NCI-H345 treated with DMSO at 0.1 percent for 48 hours (cell line): ENCODE results near the gene GDF2.

Experiments
- DNase-seq: peaks from one replicate; lab custom pipeline; 2025; ENCODE audit not compliant: unreplicated experiment; lab: John Stamatoyannopoulos, UW

The GDF2 gene

GRCh38 chr10:47331954-47332353, 9.7 kb downstream of the GDF2 start:
- DNase-seq, result no peak

DNA sequence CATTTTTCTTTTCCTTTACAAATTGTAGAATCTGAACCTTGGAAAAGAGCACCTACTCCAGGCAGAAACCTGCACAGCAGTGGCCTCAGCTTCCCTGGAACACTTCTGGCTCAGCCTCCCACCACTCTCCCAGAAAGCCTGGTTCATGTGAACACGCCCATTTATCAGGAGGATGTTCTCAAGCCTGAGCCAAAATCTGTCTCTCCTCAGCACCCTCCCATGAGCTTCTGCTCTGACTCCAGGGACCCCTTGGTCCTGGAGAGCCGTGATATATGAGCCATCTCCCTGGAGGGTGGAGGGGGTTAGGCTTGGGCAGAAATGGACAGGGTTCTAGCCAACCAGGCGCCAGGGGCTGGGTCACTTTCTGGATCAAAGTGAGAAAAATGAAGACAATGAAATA, 10.1 kb downstream of the GDF2 start:
- DNase-seq, result no peak

DNA sequence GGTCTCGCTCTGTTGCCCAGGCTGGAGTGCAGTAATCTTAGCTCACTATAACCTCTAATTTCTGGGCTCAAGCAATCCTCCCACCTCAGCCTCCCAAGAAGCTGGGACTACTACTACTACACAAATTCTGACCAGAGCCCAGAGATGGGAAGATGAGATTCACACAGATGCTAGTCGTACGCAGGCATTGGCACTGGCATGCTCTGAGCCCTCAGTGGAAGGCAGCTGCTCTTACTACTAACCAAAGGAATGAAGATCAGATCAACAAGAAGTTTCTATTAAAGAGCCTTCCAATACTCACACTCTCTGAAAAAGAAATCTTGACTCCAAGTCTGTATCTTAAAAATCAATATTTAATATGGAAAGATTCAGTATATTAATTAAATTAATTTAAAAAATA, 10.7 kb downstream of the GDF2 start:
- DNase-seq, result no peak

DNA sequence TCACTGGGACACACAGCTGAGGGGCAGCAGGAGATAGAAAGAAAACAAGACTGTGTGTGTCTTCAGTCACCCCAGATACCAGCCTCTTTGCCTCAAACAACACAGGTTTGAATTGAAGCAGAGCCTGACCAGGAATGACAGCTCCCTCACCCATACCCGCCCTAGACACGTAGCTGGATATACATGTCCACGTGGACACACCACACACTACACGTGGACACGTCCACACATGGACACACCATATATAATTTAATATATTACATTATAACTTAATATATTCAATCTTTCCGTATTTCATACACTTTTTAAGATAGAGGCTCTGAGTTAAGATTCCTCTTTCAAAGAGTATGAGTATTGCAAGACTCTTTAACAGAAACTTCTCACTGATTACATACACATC, 11.3 kb downstream of the GDF2 start:
- no peak for DNase-seq

DNA sequence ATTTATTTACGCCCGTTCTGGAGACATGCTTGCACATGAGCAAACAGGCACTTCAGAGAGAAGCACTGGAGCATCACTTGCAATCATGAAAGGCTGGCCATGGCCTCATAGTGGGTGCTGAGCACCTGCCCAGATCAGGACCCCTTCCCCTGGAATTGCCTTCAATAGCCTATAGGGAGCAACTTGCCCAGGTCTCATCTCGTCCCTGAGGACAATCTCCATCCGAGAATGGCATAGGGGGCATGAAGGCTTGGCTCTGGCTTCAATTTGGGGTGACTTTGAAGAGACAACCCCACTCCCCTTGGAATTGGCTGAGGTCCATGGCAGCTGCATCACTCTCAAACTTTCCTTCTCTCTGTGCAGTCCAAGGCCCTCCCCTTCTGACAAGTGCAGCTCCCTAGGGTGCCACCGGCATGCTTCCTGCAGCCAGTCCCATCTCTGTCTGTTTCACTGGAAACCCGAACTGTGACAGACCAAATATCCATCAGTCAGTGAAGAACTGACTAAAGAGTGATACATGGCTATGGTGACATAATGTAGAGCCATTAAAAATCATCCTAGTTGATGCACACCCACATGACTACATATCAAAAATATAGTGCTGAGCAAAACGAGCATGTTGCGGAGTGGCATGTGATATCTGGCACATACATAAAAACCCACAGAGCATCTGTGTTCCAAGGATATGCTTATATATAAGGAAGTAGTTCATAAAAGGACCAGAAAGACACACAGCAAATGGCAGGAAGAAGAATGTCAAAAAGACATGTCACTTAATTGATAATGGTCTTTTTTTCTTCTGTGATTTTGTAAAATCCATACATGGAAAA, 12.4 kb downstream of the GDF2 start:
- no peak for DNase-seq

GRCh38 chr10:47335906-47336305, 13.7 kb downstream of the GDF2 start:
- DNase-seq, result no peak

DNA sequence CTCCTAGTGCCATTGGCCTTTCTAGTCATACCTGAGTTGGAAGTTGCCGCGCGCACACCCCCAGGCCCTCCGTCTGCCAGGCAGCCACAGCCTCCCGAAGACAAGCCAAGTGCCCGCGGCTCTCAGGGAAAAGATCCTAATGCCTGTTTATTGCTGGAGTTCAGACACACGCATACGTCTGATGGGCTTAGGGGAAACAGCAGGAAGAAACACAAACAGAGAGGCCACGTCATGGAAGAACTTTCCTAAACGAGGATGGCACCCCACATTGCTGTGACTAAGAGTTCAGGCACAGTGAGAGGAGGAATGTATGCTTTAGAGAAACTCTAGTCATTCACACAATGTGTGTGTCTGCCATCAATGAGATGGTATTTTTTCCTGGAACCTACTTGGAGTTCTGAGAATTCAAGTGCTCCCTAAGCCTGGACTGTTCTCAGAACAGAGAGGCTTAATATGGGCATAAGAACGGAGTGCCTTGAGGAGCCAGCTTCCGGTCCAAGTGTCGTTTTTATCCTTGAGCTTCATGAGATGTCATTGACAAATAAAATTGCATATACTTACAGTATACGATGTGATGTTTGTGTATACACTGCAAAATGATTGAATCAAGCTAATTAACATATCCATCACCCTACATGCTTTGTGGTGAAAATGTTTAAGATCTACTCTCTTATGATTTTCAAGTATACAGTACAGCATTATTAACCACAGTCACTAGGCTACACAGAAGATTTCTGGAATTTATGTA, 14.3 kb downstream of the GDF2 start:
- DNase-seq, result no peak

DNA sequence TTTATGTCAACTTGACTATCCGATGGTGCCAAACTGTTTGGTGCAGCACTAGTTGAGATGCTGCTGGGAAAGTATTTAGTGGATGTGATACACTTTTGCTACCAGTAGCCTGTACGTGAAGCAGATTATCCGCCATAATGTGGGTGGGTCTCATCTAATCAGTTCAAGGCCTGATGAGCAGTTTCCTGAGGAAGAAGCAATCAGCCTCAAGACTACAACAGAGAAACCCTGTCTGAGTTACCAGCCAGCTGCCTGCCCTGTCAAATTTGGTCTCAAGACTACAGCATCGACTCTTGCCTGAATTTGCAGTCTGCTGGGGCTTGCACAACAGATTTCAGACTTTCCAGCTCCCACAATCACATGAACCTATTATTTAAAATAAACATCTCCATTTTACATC, 15.1 kb downstream of the GDF2 start:
- no peak for DNase-seq

GRCh38 chr10:47339186-47339735, 17.0 kb downstream of the GDF2 start:
- no peak for DNase-seq

GRCh38 chr10:47339759-47340607, 17.7 kb downstream of the GDF2 start:
- DNase-seq, result no peak

GRCh38 chr10:47340608-47341170, 18.4 kb downstream of the GDF2 start:
- no peak for DNase-seq

- DNase-seq, result no peak
Measured at GRCh38 chr10:47344996-47345870, 23.0 kb downstream of the GDF2 start.

- DNase-seq, result no peak
Measured at GRCh38 chr10:47346581-47347302, 24.5 kb downstream of the GDF2 start.

DNA sequence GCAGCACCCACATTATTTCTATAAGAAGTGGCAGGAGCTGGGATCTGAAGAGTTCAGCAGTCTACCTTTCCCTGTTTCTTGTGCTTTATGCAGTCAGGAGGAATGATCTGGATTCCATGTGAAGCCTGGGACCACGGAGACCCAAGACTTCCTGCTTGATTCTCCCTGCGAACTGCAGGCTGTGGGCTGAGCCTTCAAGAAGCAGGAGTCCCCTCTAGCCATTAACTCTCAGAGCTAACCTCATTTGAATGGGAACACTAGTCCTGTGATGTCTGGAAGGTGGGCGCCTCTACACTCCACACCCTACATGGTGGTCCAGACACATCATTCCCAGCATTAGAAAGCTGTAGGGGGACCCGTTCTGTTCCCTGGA, 25.0 kb downstream of the GDF2 start:
- DNase-seq, result no peak

DNA sequence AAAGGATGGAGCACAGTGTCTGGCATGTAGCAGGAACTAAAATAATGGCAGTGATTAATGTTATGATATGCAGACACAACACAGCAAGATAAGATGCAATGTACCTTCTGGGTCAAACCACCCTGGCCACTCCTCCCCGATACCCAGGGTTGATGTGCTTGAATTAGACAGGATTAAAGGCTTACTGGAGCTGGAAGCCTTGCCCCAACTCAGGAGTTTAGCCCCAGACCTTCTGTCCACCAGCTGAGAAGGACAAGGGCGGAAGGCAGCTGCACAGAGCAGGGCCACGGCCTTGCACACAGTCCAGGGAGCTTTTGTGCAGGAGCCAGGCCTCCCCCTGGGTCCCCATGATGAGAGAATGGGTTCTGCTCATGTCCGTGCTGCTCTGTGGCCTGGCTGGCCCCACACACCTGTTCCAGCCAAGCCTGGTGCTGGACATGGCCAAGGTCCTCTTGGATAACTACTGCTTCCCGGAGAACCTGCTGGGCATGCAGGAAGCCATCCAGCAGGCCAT, 25.9 kb downstream of the GDF2 start, which contains the start of gene RBP3:
RBP3 (plus strand) TSS at position 226 of the 514 bp plus-strand sequence; CDS start at position 348, 122 bp downstream.
- no peak for DNase-seq

GRCh38 chr10:47348661-47349470, 26.6 kb downstream of the GDF2 start:
- no peak for DNase-seq

- no peak for DNase-seq
Measured at GRCh38 chr10:47349516-47349915, 27.3 kb downstream of the GDF2 start.

GRCh38 chr10:47349941-47350371, 27.7 kb downstream of the GDF2 start:
- no peak for DNase-seq
